Mammary epithelial cell (primary cell): ENCODE results near the gene HLTF.

Experiments
- CTCF ChIP-seq, 2 donors: IDR thresholded peaks in 1 of 2; conservative IDR thresholded peaks in 1 of 2; 2 replicates each; pipeline ENCODE4 v1.5.1; 2011 to 2012; ENCODE audit warnings: inconsistent platforms in 2 of 2, low read length in 2 of 2, mild to moderate bottlenecking in 2 of 2, control low read depth in 1 of 2, low read depth in 1 of 2; ENCODE audit not compliant: insufficient read depth in 1 of 2; ENCODE audit errors: extremely low read depth in 1 of 2
- EZH2 ChIP-seq: IDR thresholded peaks from 2 replicates; pipeline ENCODE4 v1.6.1; 2012; ENCODE audit warnings: low read length, inconsistent platforms, borderline replicate concordance

DNA sequence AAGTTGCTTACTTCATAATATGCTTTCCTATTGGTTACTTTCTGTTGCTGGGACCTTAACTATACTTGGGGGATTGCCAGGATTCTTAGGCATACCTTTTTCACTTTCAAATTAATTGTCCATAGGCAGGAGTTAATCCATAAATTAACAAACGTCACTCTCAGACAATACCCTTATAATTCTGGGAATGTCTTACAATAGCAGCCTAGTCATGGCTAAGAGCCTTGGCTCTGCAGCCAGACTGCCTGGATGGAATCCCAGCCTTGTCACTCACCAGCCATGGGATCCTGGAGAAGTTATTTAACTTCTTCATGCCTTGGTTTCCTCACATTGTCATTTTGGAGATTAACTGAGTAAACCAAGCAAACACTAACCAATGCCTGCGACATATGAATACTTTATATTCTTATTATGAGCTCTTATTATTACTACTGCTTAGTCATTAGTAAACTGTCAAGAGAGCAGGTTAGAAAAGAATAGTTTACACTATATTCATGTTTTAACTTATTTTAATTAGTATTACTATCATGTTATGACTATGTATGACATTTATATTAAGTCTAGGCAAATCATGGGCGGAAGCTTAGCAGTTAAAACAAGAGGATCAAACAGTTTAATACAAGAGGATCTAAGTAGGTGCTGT, 66.0 kb downstream of the HLTF start:
- TF ChIP-seq CTCF (conservative IDR thresholded peaks at IDR 0.05 in 1 of 2, IDR thresholded peaks at IDR 0.05 in 1 of 2; ENCODE audit: extremely low read depth in 1 of 2, insufficient read depth in 1 of 2, low read depth in 1 of 2, low read length in 2 of 2) (no peak), EZH2 (no peak)
